ENCODE results near the gene TRERF1. TPM values are rescaled to one million over a fixed set of nuclear protein-coding genes. Genes with fewer than 3 reads are reported as not detected.

Gene TRERF1
- total and polyA plus RNA-seq, 2 of the 4 experiments (the other 2 are of a cell fraction): 6.3 to 9.9 TPM

DNA sequence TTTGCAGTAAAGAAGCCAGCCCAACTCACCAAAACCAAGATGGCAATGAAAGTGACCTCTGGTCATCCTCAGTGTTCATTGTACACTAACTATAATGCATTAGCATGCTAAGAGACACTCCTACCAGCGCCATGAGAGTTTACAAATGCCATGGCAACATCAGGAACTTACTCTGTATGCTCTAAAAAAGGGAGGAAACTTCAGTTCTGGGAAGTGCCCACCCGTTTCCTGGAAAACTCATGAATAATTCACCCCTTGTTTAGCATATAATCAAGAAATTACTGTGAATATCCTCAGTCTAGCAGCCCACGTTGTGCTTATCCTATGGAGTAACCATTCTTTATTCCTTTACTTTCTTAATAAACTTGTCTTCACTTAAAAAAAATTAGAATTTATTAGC is 19.4 kb upstream of the TRERF1 start:
- H3K9me1 ChIP-seq (ENCODE audit: insufficient read depth, low read length): no peaks in the 10 kb centered on the region
- in situ Hi-C loops (cut with MboI; ENCODE audit: low sequenced_read_pairs): no loop called here
- intact Hi-C loops (cut with micrococcal nuclease): no loop called here

More for the DNA sequence above, 19.4 kb upstream of the TRERF1 start:
- Histone ChIP-seq H3K27ac (ENCODE audit: insufficient read depth, low read length) (no peak overlapping the region), H2AK5ac (ENCODE audit: low read depth, low read length) (no peak overlapping the region), H2BK5ac (ENCODE audit: low read depth, low read length, poor library complexity, severe bottlenecking) (no peak overlapping the region), H3K4me3 (ENCODE audit: insufficient read depth, low read depth, low read length) (no peak overlapping the region), H4K8ac (ENCODE audit: low read depth in 2 of 2, low read length in 2 of 2) (no peak overlapping the region), H3K9ac (ENCODE audit: low read depth, low read length) (no peak overlapping the region), H3K14ac (replicated peaks; ENCODE audit: low read depth, low read length) (no peak overlapping the region), H3K4me1 (ENCODE audit: control insufficient read depth, insufficient read depth, low read length) (no peaks in the 10 kb centered on the region; the same call in 1 of the 2 replicates), H2BK15ac (ENCODE audit: low read depth, low read length) (no peak overlapping the region), H4K20me1 (ENCODE audit: insufficient read depth, low read length) (no peaks in the 10 kb centered on the region), H3K9me3 (ENCODE audit: control insufficient read depth, insufficient read depth, low read length) (peaks cover 12% of the 10 kb centered on the region), H2BK20ac (ENCODE audit: low read depth, low read length) (no peak overlapping the region), H3K23ac (ENCODE audit: low read depth, low read length) (no peak overlapping the region), H3K4me2 (ENCODE audit: low read depth, low read length) (no peak overlapping the region), H3K56ac (ENCODE audit: extremely low read depth, insufficient read depth, low read length) (no peak overlapping the region), H2AFZ (replicated peaks; ENCODE audit: low read length, poor library complexity) (no peak overlapping the region), H3K4ac (ENCODE audit: low read depth, low read length) (no peak overlapping the region), H3K27me3 (ENCODE audit: control insufficient read depth, insufficient read depth, low read length) (no peaks in the 10 kb centered on the region; the same call in 1 of the 2 replicates), H2AK9ac (replicated peaks; ENCODE audit: low read depth, low read length, poor library complexity) (no peak overlapping the region), H3K79me1 (ENCODE audit: low read depth in 1 of 2, low read length in 2 of 2) (no peaks in the 10 kb centered on the region), H2BK120ac (ENCODE audit: low read depth, low read length) (no peak overlapping the region), H4K5ac (ENCODE audit: low read depth, low read length) (no peak overlapping the region), H4K91ac (ENCODE audit: insufficient read depth, low read depth, low read length) (no peak overlapping the region), H3K18ac (ENCODE audit: low read depth, low read length) (no peak overlapping the region), H3K36me3 (ENCODE audit: control insufficient read depth, insufficient read depth, low read length) (no peaks in the 10 kb centered on the region)
- no CpG with 5 or more reads among the region's 3 CpGs for WGBS, 2 experiments (ENCODE audit: extremely low coverage in 2 of 2, insufficient read length in 1 of 2)
- dilution Hi-C loops (cut with HindIII; ENCODE audit: low sequenced_read_pairs, unreplicated experiment): no loop called here
- POLR2A ChIA-PET (ENCODE audit: unreplicated experiment): no interaction called here
- no peak for ATAC-seq (ENCODE audit: low read depth)
- TF ChIP-seq NFE2L2 (IDR thresholded peaks at IDR 0.05; ENCODE audit: low read depth, low read length) (no peak), RCOR1 (IDR thresholded peaks at IDR 0.05; ENCODE audit: insufficient replicate concordance, low read length) (no peak), CHD1 (IDR thresholded peaks at IDR 0.05; ENCODE audit: low read depth, low read length) (no peak), MAFK (IDR thresholded peaks at IDR 0.05; ENCODE audit: low read depth, low read length) (no peak), SMC3 (IDR thresholded peaks at IDR 0.05; ENCODE audit: low read depth, low read length) (no peak), CEBPB (IDR thresholded peaks at IDR 0.05; ENCODE audit: low read depth, low read length) (no peak), RAD21 (IDR thresholded peaks at IDR 0.05; ENCODE audit: low read length) (no peak), USF2 (IDR thresholded peaks at IDR 0.05; ENCODE audit: low read depth, low read length) (no peak), MXI1 (IDR thresholded peaks at IDR 0.05; ENCODE audit: borderline replicate concordance, low read depth, low read length) (no peak), RFX5 (IDR thresholded peaks at IDR 0.05; ENCODE audit: low read depth, low read length) (no peak), POLR2A (IDR thresholded peaks at IDR 0.05; ENCODE audit: low read depth, low read length) (no peak), MAZ (IDR thresholded peaks at IDR 0.05; ENCODE audit: borderline replicate concordance, low read depth, low read length) (no peak), FOS (IDR thresholded peaks at IDR 0.05; ENCODE audit: low read depth, low read length) (no peak), BHLHE40 (IDR thresholded peaks at IDR 0.05; ENCODE audit: low read depth, low read length) (no peak), ELK1 (IDR thresholded peaks at IDR 0.05; ENCODE audit: borderline replicate concordance, low read depth, low read length) (no peak)
- TF ChIP-seq, protein P1, sequence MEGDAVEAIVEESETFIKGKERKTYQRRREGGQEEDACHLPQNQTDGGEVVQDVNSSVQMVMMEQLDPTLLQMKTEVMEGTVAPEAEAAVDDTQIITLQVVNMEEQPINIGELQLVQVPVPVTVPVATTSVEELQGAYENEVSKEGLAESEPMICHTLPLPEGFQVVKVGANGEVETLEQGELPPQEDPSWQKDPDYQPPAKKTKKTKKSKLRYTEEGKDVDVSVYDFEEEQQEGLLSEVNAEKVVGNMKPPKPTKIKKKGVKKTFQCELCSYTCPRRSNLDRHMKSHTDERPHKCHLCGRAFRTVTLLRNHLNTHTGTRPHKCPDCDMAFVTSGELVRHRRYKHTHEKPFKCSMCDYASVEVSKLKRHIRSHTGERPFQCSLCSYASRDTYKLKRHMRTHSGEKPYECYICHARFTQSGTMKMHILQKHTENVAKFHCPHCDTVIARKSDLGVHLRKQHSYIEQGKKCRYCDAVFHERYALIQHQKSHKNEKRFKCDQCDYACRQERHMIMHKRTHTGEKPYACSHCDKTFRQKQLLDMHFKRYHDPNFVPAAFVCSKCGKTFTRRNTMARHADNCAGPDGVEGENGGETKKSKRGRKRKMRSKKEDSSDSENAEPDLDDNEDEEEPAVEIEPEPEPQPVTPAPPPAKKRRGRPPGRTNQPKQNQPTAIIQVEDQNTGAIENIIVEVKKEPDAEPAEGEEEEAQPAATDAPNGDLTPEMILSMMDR (conservative IDR thresholded peaks at IDR 0.05; ENCODE audit: low read depth, low read length): no peak
- CTCF ChIA-PET: no interaction called here
- no peak for DNase-seq
- BruUV-seq (replicated peaks): no TSS peak

Data from IMR-90 (cell line).